ENCODE results near the gene BTBD17.

- TF ChIP-seq CTCF (conservative IDR thresholded peaks at IDR 0.05; ENCODE audit: low read depth, low read length), result no peak
- no peak for TF ChIP-seq EZH2 (IDR thresholded peaks at IDR 0.05; ENCODE audit: borderline replicate concordance, low read depth, low read length, poor library complexity, severe bottlenecking)
Measured at GRCh38 chr17:74347646-74348045, 14.0 kb downstream of the BTBD17 start.
